ENCODE results near the gene LAIR2.

LAIR2 gene

DNA sequence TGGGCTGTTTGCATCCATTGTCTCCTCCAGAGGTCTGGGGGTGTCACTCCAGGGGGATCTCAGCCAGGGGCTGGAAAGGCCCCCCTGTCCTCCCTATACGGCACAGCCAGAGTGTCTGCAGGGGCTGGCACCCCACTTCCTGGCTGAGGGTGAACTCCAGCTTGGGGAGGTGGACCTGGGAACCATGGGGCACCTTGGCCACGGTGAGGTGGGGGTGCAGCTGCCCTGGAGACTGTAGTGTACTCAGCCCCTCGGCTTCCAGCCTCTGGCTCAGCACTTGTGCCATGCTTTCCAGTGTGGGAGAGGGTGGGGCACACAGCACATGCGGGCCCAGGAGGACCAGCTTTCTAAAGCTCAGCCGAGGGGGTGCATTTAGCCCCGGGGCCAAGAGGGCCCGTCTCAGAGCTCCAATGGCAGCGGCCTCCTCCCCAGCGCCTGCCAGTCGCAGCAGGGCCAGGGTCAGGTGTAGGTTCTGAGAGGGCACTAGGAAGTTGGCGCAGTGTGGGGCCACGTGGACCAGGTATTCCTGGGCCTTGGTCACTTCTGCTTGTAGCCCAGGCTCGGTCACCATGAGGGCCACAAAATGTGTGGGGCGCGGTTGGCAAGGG lies 40.5 kb upstream of the LAIR2 start:
- DNase-seq (ENCODE audit: extremely low read depth, low read depth): no peak
- peak overlapping the region; percentile 52 for H3K4me3 ChIP-seq (replicated peaks; ENCODE audit: low read depth, low read length)
- TF ChIP-seq, protein P1, sequence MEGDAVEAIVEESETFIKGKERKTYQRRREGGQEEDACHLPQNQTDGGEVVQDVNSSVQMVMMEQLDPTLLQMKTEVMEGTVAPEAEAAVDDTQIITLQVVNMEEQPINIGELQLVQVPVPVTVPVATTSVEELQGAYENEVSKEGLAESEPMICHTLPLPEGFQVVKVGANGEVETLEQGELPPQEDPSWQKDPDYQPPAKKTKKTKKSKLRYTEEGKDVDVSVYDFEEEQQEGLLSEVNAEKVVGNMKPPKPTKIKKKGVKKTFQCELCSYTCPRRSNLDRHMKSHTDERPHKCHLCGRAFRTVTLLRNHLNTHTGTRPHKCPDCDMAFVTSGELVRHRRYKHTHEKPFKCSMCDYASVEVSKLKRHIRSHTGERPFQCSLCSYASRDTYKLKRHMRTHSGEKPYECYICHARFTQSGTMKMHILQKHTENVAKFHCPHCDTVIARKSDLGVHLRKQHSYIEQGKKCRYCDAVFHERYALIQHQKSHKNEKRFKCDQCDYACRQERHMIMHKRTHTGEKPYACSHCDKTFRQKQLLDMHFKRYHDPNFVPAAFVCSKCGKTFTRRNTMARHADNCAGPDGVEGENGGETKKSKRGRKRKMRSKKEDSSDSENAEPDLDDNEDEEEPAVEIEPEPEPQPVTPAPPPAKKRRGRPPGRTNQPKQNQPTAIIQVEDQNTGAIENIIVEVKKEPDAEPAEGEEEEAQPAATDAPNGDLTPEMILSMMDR (IDR thresholded peaks at IDR 0.05; ENCODE audit: low read depth, low read length, missing control alignments): no peak

DNA sequence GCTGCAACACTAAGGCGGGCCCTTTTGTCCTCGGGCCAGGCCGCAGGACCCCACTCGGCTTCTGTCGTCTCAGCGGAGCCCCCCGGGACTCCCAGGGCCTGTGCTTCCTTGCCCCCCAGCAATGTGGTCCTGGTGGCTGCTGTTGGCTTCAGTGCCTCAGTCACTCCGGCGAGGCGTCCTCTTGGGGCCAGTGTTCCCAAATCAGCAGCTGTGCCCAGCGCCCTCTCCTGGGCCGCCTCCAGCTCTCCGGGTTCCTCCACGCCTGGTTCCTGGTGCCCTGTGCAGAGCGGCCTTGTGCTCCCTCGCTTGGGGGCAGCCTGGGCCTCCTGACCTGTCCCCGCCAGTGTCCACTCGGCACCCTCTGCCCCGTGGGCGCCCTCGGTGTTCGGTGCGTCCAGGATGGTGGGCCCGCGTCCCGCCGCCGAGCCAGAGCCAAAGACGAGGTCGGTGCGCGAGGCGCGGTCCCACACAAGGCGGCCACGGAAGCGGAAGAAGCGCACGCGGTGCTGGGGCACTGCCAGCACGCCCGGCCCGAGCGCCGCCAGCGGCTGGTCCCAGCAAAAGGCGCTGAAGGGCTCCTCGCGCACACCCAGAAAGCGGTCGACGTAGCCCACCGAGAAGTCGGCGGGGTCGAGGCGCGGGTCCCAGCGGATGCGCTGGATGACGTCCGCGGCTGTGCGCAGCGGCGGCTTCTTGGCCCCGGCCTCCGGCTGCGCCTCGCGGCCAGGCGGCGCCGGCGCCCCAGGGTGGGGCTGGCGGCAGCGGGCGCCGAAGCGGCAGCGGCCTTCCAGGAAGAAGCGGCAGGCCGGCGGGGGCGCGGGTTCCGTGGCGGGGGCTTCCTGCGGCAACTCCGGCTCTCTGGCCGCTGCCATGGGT lies 39.7 kb upstream of the LAIR2 start:
- DNase-seq (ENCODE audit: extremely low read depth, low read depth): no peak
- TF ChIP-seq, protein P1 (IDR thresholded peaks at IDR 0.05; ENCODE audit: low read depth, low read length, missing control alignments): peak; percentile 29
- H3K4me3 ChIP-seq (replicated peaks; ENCODE audit: low read depth, low read length): peak overlapping the region; percentile 52

DNA sequence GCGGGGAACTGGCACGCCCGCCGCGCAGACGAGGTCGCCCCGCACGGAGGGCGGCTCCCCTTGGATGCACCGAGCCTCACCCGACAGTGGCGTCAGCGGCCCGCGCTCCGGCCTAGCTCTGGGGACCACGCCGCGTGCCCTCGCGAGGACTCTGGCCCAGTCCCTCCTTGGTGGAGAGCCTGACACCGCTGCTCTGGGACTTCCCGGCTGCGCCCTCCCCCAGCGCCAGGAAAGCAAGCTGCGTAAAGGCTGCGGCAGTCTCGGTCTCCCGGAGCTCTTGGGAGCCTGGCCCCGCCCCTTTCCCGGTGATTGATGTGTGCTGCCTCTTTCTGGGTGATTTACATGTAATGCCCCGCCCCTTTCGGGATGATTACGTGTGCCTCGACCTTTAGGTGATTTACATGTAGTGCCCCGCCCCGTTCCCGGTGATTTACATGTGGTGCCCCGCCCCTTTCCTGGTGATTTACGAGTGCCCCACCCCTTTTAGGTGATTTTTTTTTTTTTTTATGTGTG lies 39.0 kb upstream of the LAIR2 start, which contains the start of gene LENG9:
LENG9 (minus strand) TSS at position 248 of the 513 bp plus-strand sequence. CDS start 252 bp downstream, outside the sequence.
- peak within 1 kb of the TSS; percentile 52 for H3K4me3 ChIP-seq (replicated peaks; ENCODE audit: low read depth, low read length)
- TF ChIP-seq, protein P1 (IDR thresholded peaks at IDR 0.05; ENCODE audit: low read depth, low read length, missing control alignments): no peak
- peak; percentile 96 for DNase-seq (ENCODE audit: extremely low read depth, low read depth)

DNA sequence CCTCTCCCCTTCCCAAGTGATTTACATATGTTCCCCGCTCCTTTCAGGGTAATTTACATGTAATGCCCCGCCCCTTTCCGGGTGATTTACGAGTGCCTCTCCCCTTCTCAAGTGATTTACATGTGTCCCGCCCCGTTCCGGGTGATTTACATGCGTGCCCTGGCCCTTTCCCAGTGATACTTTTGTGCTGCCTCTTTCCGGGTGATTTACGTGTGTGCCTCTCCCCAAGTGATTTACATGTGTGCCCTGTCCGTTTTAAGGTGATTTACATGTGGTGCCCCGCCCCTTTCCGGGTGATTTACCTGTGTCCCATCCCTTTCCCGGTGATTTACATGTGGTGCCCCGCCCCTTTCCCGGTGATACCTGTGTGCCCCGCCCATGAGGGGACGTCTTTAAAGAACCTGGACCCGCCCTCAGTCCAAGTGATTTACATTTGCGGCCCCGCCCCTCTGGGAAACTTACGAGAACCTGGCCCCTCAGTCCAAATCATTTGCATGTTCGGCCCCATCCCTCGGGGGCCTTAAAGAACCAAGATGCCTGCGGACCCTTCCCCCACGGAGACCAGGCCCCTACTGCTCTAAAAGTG lies 38.5 kb upstream of the LAIR2 start:
- no peak for DNase-seq (ENCODE audit: extremely low read depth, low read depth)
- TF ChIP-seq, protein P1 (IDR thresholded peaks at IDR 0.05; ENCODE audit: low read depth, low read length, missing control alignments): no peak
- peak overlapping the region; percentile 47 for H3K4me3 ChIP-seq (replicated peaks; ENCODE audit: low read depth, low read length)

DNA sequence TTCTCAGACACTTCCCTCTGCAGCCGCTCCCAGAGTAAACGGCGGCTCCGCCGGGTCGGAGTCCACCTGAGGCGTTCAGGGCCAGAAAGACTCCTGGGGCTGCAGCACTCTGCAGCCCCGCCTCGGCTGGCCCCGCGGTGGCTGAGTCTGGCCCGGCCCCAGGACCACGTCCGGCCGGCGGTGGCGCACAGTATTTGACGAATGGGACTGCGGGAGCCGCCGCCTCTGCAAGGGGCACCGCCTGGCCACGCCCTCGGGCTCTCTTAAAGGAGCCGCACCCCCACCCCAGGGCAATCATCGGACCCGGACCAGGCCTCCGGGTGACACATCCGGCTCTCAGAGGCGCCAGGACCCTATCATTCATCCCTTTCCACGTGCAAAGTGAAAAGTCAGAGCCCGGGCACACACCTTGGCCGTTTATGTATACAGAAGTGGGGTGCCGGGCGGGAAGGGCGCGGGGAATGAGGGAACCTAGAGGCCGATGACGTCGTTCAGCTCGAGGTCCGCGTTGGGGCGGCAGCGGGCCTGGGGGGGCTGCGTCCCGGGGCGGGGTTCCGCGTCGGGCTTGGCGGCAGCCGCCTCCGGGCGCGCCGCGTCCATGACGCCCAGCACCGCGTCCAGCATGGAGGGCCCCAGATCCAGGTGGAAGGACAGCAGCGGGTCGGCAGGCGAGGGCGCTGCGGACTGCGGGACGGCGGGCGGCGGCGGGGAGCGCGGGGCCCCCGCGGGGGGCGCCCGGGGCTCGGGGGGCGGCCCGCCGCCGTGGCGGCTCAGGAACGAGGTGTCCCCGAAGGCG lies 37.8 kb upstream of the LAIR2 start:
- TF ChIP-seq, protein P1 (IDR thresholded peaks at IDR 0.05; ENCODE audit: low read depth, low read length, missing control alignments): no peak
- no peak for DNase-seq (ENCODE audit: extremely low read depth, low read depth)
- H3K4me3 ChIP-seq (replicated peaks; ENCODE audit: low read depth, low read length): peak overlapping the region; percentile 47

All from HFF-Myc (cell line).